T-cell (primary cell): ENCODE results near the gene ZDHHC24. TPM values are rescaled to one million over a fixed set of nuclear protein-coding genes. Genes with fewer than 3 reads are reported as not detected.
"Not testable (repeated sequence)": the region's sequence is repeated elsewhere in the genome, so short reads cannot be mapped to it uniquely, and the experiment has no call there.

Source experiments
- ATAC-seq, 4 experiments: fragments of 200-7000 bp in 3 of 4; fragments of 150-1000 bp in 1 of 4; cut with Tn5 transposase; replicated peaks in 1 of 4; 1 replicate in 3 of 4; 2 replicates in 1 of 4; pipeline ENCODE4 v1.10.0; 2021; ENCODE audit warnings: moderate library complexity in 3 of 4, mild to moderate bottlenecking in 2 of 4, moderate number of reproducible peaks in 1 of 4
- CTCF ChIA-PET, 2 donors: fragments of 300-600 bp; sonication (Branson Sonifier 250); formaldehyde crosslinking; loops; one replicate each; lab custom pipeline; 2022; ENCODE audit warnings: antibody characterized with exemption in 2 of 2; lab: Charles Lee
- POLR2A ChIA-PET, 2 donors: fragments of 300-600 bp; sonication (Branson Sonifier 250); formaldehyde crosslinking; loops; one replicate each; lab custom pipeline; 2022; ENCODE audit warnings: antibody characterized with exemption in 2 of 2; lab: Charles Lee
- DNase-seq, 35 experiments: peaks; one replicate each; pipeline versions ENCODE4 v3.0.0 to v3.0.0-alpha.2; 2013 to 2023
- H3K27ac ChIP-seq: one replicate; pipeline ENCODE4 v1.5.1; 2013; ENCODE audit warnings: low read length
- H3K27me3 ChIP-seq, 2 experiments: replicated peaks in 1 of 2; 1 replicate in 1 of 2; 2 replicates in 1 of 2; pipeline versions ENCODE4 v1.6.1 to v1.7.0; 2013; ENCODE audit warnings: low read length in 1 of 2, mixed read lengths in 1 of 2; ENCODE audit not compliant: control insufficient read depth in 2 of 2, insufficient read depth in 2 of 2; ENCODE audit errors: extremely low read depth in 1 of 2
- H3K36me3 ChIP-seq, 2 donors: 1 replicate in 1 of 2; 2 replicates in 1 of 2; pipeline versions ENCODE4 v1.6.1 to v1.7.0; 2013; ENCODE audit warnings: low read length in 1 of 2; ENCODE audit not compliant: control insufficient read depth in 2 of 2, insufficient read depth in 1 of 2; ENCODE audit errors: extremely low read depth in 1 of 2
- H3K4me1 ChIP-seq, 2 experiments: 1 replicate in 1 of 2; 2 replicates in 1 of 2; pipeline versions ENCODE4 v1.6.1 to v1.7.0; 2013; ENCODE audit warnings: low read length in 2 of 2, mixed read lengths in 1 of 2; ENCODE audit not compliant: insufficient read depth in 2 of 2, control insufficient read depth in 1 of 2; ENCODE audit errors: extremely low read depth in 1 of 2
- H3K4me3 ChIP-seq, 2 donors: 1 replicate in 1 of 2; 2 replicates in 1 of 2; pipeline versions ENCODE4 v1.5.1 to v1.7.0; 2013; ENCODE audit warnings: mild to moderate bottlenecking in 2 of 2, low read length in 1 of 2, moderate library complexity in 1 of 2; ENCODE audit not compliant: control insufficient read depth in 1 of 2; ENCODE audit errors: extremely low read depth in 1 of 2
- H3K9me3 ChIP-seq: 2 replicates; pipeline ENCODE4 v1.7.0; 2013
- H3K27ac Mint-ChIP-seq, 2 donors: one replicate each; pipeline ENCODE4 v1.8.0; 2020 to 2021; ENCODE audit warnings: mild to moderate bottlenecking in 2 of 2, mixed read lengths in 2 of 2
- H3K27me3 Mint-ChIP-seq, 2 donors: one replicate each; pipeline ENCODE4 v1.8.0; 2021 to 2022; ENCODE audit warnings: mixed read lengths in 2 of 2
- H3K36me3 Mint-ChIP-seq: one replicate; pipeline ENCODE4 v1.8.0; 2021; ENCODE audit warnings: mixed read lengths
- H3K4me1 Mint-ChIP-seq, 3 donors: one replicate each; pipeline ENCODE4 v1.8.0; 2020 to 2022; ENCODE audit warnings: mixed read lengths in 3 of 3, mild to moderate bottlenecking in 1 of 3
- H3K4me3 Mint-ChIP-seq, 3 donors: one replicate each; pipeline ENCODE4 v1.8.0; 2020 to 2022; ENCODE audit warnings: mild to moderate bottlenecking in 3 of 3, mixed read lengths in 3 of 3, moderate library complexity in 3 of 3
- H3K9me3 Mint-ChIP-seq, 3 donors: one replicate each; pipeline ENCODE4 v1.8.0; 2020 to 2022; ENCODE audit warnings: mixed read lengths in 3 of 3
- WGBS: methylation state at CpG from one replicate; pipeline ENCODE4 v1.1.5; 2013; ENCODE audit warnings: missing lambda C conversion rate; ENCODE audit not compliant: insufficient coverage; 5-methylcytosine and 5-hydroxymethylcytosine counted together
- total RNA-seq, 35 experiments: library from RNA in 6 of 35; stranded (reverse) in 6 of 35; fragments of 120-200 nt in 1 of 35; gene quantifications; one replicate each; pipeline versions ENCODE4 v1.2.1 to v1.2.4 and lab custom pipeline; 2013 to 2026

Gene ZDHHC24
- total RNA-seq, 5 donors from 2014 or later (not counting 1 experiment from before 2014, with no cell fraction given) = 17.2 to 25.7 (median 23.5) TPM

DNA sequence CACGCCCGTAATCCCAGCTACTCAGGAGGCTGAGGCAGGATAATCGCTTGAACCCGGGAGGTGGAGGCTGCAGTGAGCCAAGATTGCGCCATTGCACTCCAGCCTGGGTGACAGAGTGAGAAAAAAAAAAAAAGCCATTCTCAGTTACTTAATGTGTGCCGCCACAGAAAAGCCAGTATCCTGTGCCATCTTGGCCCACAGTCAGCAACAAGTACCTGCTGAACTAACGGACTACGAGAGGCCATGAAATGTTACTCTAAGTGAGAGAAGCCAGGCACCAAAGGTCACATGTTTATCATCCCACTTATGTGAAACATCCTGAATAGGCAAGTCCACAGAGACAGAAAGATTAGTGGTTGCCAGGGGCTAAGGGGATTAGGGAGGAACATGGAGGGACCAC, 5.2 kb downstream of the ZDHHC24 start:
- H3K4me1 Mint-ChIP-seq = peaks cover 30 to 40% (median 39%) of the 10 kb centered on the region in 3 donors
- 97% methylated on average over 6 of the region's 8 CpGs for WGBS

DNA sequence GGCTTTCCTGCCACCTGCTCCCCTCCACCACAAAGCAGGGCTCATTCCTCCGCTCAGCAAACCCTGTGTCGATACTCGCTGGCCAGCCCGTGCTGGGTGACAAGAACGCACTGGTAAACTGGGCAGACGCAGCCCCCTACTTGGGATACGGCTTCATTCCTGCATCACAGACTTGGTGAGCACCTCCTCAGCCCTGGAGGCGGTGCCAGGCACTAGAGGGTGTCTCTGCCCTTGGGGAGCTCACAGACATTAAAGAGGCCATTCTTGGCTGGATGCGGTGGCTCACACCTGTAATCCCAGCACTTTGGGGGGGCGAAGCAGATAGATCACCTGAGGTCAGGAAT, 6.0 kb downstream of the ZDHHC24 start:
- H3K36me3 ChIP-seq = peaks cover 4 to 51% of the 10 kb centered on the region in 2 donors
- ATAC-seq = no peak
- H3K4me3 Mint-ChIP-seq = no peak overlapping the region
- peaks cover 35% of the 10 kb centered on the region for H3K36me3 Mint-ChIP-seq
- POLR2A ChIA-PET = no interaction called here
- H3K4me3 ChIP-seq = no peak overlapping the region
- CTCF ChIA-PET = no interaction called here
- DNase-seq = no peak
- H3K9me3 Mint-ChIP-seq = no peaks in the 10 kb centered on the region
- no peak overlapping the region for H3K27ac Mint-ChIP-seq
- H3K27me3 ChIP-seq = no peaks in the 10 kb centered on the region
- no peaks in the 10 kb centered on the region for H3K27me3 Mint-ChIP-seq
- peaks cover 25 to 33% (median 32%) of the 10 kb centered on the region in 3 donors for H3K4me1 Mint-ChIP-seq
- H3K27ac ChIP-seq = no peak overlapping the region
- peaks cover 8 to 22% of the 10 kb centered on the region in 2 experiments for H3K4me1 ChIP-seq
- 97% methylated on average over 7 of the region's 10 CpGs for WGBS
- no peaks in the 10 kb centered on the region for H3K9me3 ChIP-seq

More for the DNA sequence above, 5.2 kb downstream of the ZDHHC24 start:
- H3K27ac Mint-ChIP-seq, H3K27me3 ChIP-seq, H3K4me3 Mint-ChIP-seq, H3K27ac ChIP-seq, H3K9me3 Mint-ChIP-seq, DNase-seq, H3K4me3 ChIP-seq, POLR2A ChIA-PET, ATAC-seq, H3K27me3 Mint-ChIP-seq, CTCF ChIA-PET, H3K9me3 ChIP-seq: not testable (repeated sequence)
- H3K36me3 ChIP-seq = peaks cover 4 to 51% of the 10 kb centered on the region in 2 donors
- H3K36me3 Mint-ChIP-seq = peaks cover 32% of the 10 kb centered on the region
- peaks cover 8 to 30% of the 10 kb centered on the region in 2 experiments for H3K4me1 ChIP-seq

DNA sequence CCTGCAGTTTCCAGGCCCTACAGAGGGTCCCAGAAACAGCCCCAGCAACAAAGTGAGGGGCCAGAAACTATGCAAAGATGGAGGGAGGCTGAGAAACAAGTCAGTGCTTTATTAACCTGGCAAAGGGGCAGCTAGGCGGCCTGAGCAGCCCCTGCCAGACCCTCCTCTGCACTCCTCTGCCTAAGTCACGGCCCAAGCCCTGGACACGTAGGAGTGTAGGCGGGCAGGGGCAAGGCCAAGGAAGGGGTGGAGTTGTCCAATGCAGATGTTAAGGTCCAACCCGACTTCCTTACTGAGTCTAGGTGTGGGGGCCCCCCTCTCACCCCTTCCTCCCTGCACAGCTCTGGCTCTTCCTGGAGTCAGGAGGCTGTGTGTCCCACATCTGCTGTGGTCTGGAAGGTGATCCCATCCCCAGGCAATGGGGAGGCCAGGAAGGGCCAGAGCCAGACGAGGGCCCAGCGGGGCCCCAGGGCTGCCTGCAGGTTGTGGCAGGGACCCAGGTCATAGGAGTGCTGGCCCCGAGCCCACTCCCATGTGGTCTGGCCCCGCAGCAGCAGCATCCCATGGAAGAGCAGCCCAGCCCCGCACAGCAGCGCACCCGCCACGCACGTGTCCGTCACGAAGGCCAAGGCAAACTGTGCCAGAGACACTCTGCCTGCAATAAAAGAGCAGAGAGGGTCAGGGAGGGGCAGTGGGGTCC, 6.5 kb downstream of the ZDHHC24 start:
- Mint-ChIP-seq H3K4me3 (no peak overlapping the region), H3K27me3 (no peaks in the 10 kb centered on the region), H3K4me1 (peaks cover 22 to 30% (median 28%) of the 10 kb centered on the region in 3 donors), H3K9me3 (no peaks in the 10 kb centered on the region), H3K36me3 (peaks cover 35% of the 10 kb centered on the region), H3K27ac (no peak overlapping the region)
- H3K27me3 ChIP-seq = no peaks in the 10 kb centered on the region
- no peaks in the 10 kb centered on the region for H3K9me3 ChIP-seq
- POLR2A ChIA-PET = no interaction called here
- WGBS = 99% methylated on average over 10 of the region's 16 CpGs
- peaks cover 4 to 51% of the 10 kb centered on the region in 2 donors for H3K36me3 ChIP-seq
- no peak overlapping the region for H3K27ac ChIP-seq
- H3K4me3 ChIP-seq = no peak overlapping the region
- CTCF ChIA-PET = no interaction called here
- ATAC-seq (no peak), DNase-seq (no peak)
- peaks cover 7 to 17% of the 10 kb centered on the region in 2 experiments for H3K4me1 ChIP-seq

GRCh38 chr11:66532784-66533183, 13.1 kb downstream of the ZDHHC24 start:
- Mint-ChIP-seq H3K4me3 (no peak overlapping the region), H3K27me3 (no peaks in the 10 kb centered on the region), H3K4me1 (no peaks in the 10 kb centered on the region), H3K27ac (peak overlapping the region in 1 of 2 donors; percentile 10), H3K36me3 (peaks cover 23% of the 10 kb centered on the region), H3K9me3 (no peaks in the 10 kb centered on the region)
- CTCF ChIA-PET = no interaction called here
- Histone ChIP-seq H3K27me3 (no peaks in the 10 kb centered on the region), H3K36me3 (peaks cover 10 to 18% of the 10 kb centered on the region in 2 donors), H3K9me3 (no peaks in the 10 kb centered on the region), H3K4me1 (no peaks in the 10 kb centered on the region), H3K4me3 (no peak overlapping the region), H3K27ac (no peak overlapping the region)
- POLR2A ChIA-PET = interaction anchor here in 1 of 2 donors (0.6 to 0.9 kb wide), 2 partner anchors 37 kb away, joined by 3 to 4 read pairs; no protein-coding TSS in a partner anchor
- no peak for ATAC-seq
- no peak for DNase-seq
- WGBS = 100% methylated on average over 2 of the region's 6 CpGs

DNA sequence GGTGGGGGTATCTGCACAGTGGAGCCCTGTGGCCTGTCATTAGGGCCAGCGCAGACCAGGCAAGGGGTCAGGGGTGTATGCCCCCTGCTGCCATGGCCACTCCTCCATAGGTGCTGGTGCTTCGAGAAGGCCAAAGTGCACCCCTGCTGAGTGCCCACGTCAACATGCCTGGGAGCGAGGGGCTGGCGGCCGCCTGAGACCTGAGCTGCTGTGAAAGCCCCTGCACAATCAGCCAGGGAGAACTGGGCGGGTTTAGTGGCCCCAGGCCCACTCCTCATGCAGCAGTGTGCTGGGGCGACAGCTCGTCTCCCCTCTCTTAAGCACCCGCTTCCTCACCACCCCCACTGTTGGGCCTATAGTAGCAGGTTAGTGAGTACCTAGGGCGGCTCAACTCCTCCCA, 14.0 kb downstream of the ZDHHC24 start:
- Histone ChIP-seq H3K36me3 (peaks cover 10 to 15% of the 10 kb centered on the region in 2 donors), H3K9me3 (no peaks in the 10 kb centered on the region), H3K27me3 (no peaks in the 10 kb centered on the region), H3K27ac (no peak overlapping the region), H3K4me3 (no peak overlapping the region), H3K4me1 (no peaks in the 10 kb centered on the region)
- ATAC-seq (no peak), DNase-seq (no peak)
- no peaks in the 10 kb centered on the region for H3K4me1 Mint-ChIP-seq
- POLR2A ChIA-PET = no interaction called here
- CTCF ChIA-PET = no interaction called here
- WGBS = 95% methylated on average over 9 of the region's 11 CpGs
- H3K27ac Mint-ChIP-seq = no peak overlapping the region
- no peaks in the 10 kb centered on the region for H3K9me3 Mint-ChIP-seq
- no peaks in the 10 kb centered on the region for H3K27me3 Mint-ChIP-seq
- no peak overlapping the region for H3K4me3 Mint-ChIP-seq
- H3K36me3 Mint-ChIP-seq = peaks cover 18% of the 10 kb centered on the region

- H3K4me1 Mint-ChIP-seq = no peaks in the 10 kb centered on the region
- WGBS = 95% methylated on average over 4 of the region's 10 CpGs
These were observed 14.7 kb downstream of the ZDHHC24 start for GRCh38 chr11:66530927-66531709.

More at GRCh38 chr11:66530927-66531709, 14.7 kb downstream of the ZDHHC24 start:
- ChIA-PET CTCF (no interaction called here), POLR2A (interaction anchor here in 1 of 2 donors (0.5 kb wide), 1 partner anchor 36 kb away, joined by 3 read pairs; no protein-coding TSS in a partner anchor)
- no peak overlapping the region for H3K27ac Mint-ChIP-seq
- peaks cover 19% of the 10 kb centered on the region for H3K36me3 Mint-ChIP-seq
- DNase-seq (no peak), ATAC-seq (no peak)
- Histone ChIP-seq H3K4me1 (no peaks in the 10 kb centered on the region), H3K4me3 (no peak overlapping the region), H3K27me3 (no peaks in the 10 kb centered on the region), H3K36me3 (peaks cover 10 to 18% of the 10 kb centered on the region in 2 donors), H3K27ac (no peak overlapping the region), H3K9me3 (no peaks in the 10 kb centered on the region)
- no peaks in the 10 kb centered on the region for H3K9me3 Mint-ChIP-seq
- no peak overlapping the region for H3K4me3 Mint-ChIP-seq
- no peaks in the 10 kb centered on the region for H3K27me3 Mint-ChIP-seq
